Globus pallidus (tissue), 1 donor: Measurements from ENCODE around the gene ADAMTSL3.
A peak's percentile ranks its signal among the peaks of the same experiment; 100 is the strongest.

Source experiments
- DNase-seq: peaks from one replicate; pipeline ENCODE4 v3.0.0-alpha.2; 2015; ENCODE audit warnings: low spot score

The ADAMTSL3 gene

DNA sequence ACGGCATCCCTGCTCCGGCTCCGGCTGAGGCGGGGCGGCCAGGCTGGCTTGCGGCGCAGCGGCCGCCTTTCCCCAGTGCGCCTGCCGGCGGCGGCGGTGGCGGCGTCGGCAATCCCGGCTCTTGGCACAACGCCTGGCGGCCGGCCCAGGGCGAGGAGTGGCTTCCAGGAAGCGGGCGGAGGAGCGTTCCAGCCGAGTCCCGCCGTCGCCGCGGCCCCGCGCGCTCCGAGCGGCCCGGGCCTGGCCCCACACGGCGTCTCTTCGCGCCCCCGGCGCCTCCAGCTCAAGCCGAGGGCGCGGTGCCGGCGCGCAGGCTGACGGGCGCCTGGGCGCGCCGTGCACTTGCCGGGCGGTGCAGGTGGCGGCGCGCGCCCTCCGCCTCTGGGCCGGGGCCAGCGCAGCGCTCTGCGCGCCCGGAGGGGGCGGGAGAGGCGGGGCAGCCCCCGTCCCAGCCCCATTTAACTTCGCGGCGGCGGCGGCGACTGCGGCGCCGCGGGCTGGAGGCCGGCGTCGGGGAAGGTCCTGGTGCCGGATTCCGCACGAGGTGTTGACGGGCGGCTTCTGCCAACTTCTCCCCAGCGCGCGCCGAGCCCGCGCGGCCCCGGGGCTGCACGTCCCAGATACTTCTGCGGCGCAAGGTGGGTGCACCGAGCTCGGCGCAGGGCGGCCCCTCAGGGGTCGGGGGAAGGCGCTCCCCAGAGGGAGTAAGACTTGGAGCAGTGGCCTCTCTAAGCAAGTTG, at the start of gene ADAMTSL3:
TSS of gene ADAMTSL3 (plus strand) at position 485 of the 740 bp plus-strand sequence. CDS start 1,639 bp downstream, outside the sequence.
- DNase-seq, result peak; percentile 57

- no peak for DNase-seq
Measured at GRCh38 chr15:83604549-83604948, 49.4 kb upstream of the ADAMTSL3 start.

DNA sequence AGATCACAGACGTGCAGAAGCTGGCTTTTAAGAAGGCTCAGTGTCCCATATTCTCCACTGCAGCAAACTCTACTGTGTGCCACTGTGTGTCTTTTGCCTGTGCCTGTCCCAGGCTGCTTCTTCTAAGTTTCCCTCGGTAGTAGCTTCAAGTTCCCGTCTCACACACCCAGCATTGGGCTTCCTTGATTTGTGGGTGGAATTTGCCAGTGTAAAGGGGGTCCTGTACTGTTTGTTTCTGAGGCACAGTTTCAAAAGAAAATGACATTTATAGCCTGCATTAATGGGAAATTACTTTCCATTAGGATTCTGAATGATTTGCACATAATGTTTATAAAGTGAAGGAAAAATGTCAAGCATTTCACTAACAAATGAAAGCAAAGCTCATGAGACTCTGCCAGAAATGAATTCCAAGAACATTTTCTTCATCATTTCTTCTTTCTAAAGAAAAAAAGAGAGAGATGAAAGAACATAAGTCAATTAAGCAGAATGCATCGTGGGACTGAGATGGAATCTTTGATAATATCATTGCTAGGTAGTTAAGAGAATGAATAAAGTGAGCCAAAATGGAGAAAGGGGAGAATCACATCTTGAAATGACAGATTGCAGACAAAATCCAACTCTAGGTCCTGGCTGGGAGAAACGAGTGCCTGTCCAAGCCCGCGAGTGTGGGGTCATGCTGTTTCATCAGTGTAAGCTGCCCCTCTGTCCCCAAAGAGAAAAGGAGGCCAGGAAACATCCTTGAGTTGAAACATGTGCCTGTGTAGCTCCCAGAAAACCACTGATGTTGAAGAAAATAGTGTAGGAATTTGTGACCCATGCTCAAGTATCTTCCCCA, 48.6 kb upstream of the ADAMTSL3 start:
- DNase-seq, result no peak

- DNase-seq, result no peak
Measured at GRCh38 chr15:83610132-83610531, 43.8 kb upstream of the ADAMTSL3 start.

- no peak for DNase-seq
Measured at GRCh38 chr15:83610901-83611685, 42.8 kb upstream of the ADAMTSL3 start.

DNA sequence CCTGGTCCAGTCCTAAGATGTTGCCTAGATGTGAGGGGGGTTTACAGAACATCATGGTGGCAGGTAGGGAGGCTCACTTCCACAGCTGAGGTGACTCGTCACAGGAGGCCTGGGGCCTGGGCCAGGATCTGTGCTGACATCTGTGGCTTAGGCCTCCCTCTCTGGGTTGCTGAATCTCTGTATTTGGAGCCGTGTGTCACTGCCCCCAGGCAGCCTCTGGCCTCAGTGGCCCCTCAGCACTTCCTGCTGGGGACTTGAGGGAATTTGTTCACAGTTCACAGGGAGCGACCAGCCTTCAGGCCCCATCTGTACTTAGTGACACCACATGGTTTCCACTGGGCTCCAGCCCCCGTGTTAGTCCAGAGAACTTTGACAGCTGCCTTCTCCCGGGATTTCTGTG, 41.7 kb upstream of the ADAMTSL3 start:
- no peak for DNase-seq

- peak; percentile 45 for DNase-seq
Measured at GRCh38 chr15:83612898-83613635, 40.9 kb upstream of the ADAMTSL3 start.

DNA sequence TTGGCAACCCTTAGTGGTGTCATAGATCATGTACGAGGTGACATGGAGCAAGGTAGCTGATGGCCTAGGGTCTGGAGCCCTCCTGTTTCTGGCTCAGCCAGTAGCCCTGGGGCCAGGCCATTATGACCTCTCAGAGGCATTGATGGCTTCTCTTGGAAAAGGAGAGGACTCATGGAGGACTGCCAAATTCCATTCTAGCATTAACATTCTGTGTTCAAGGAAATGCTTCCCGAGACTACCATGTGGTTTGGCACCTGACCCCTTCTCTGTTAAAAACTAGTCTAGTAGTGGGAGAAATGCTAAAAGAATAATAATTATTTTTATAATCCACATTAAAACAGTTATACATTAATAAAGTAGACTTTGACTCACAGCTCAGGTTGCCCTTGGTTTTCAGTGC, 40.2 kb upstream of the ADAMTSL3 start:
- DNase-seq, result peak; percentile 43

DNA sequence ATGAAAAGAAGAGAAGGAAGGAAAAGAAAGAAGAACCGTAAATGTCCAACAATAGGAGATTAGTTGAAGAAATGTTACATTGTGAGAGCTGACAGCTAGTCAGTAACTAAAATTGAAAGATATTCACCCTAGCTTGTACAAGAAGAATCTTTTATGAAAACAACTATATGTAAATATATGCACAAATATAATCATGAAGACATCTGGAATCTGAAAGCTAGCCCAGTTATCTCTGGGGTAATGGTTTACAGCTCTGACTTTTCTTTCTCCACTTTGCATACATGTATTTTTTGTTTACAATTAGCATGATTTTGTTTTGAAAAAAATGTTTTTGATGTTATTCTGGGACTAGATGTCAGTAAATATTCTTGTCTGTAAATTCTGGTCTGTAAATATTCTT, 37.1 kb upstream of the ADAMTSL3 start:
- DNase-seq, result no peak

DNA sequence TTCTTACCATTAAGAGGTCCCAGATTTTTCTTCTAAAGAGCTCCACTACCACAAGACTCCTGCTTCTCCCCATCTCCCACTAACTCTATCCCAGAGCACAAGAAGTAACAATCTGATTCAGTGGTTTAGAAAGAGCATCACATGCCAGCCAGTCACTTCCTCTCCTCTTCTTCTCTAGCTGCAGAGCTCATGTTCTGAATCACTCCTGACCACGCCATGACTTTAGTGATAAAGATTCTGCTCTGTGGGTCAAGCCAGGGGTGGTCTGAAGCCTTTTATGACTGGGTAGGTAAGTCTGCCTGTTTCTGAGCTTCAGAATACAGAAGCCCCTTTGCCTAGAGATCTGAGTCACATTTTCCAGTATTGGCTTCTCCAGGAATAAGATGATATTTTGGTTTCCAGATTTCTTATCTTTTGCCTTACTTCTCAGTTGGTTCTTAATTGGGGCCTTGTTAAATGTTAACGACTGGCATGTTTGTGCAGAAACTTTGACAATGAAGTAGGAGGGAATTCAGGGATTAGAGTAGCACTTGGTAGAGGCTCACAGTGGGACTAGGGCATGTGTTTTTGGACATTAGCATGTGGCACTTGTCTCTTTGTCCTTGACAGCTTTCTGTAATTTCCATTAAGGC, 27.6 kb upstream of the ADAMTSL3 start:
- no peak for DNase-seq

- DNase-seq, result no peak
Measured at GRCh38 chr15:83631534-83631933, 22.4 kb upstream of the ADAMTSL3 start.

DNA sequence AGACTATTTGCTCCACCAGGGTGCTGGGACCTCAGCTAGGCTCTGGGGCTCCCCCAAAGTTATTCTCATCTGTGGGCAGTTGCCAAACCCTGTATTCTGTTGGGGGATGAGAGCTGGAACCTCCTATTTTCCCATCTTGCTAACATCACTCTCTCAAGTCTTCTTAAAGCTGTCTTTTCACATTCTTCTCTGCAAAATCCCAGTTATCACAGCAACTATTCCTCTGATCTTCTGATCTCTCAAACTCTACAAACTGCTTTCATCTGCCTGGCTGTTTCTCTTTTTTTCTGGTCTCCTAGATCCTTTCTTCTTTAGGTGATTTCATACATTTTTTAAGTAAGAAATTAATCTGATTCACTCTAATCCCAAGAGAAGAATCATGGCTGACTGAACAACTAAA, 10.7 kb upstream of the ADAMTSL3 start:
- no peak for DNase-seq

DNA sequence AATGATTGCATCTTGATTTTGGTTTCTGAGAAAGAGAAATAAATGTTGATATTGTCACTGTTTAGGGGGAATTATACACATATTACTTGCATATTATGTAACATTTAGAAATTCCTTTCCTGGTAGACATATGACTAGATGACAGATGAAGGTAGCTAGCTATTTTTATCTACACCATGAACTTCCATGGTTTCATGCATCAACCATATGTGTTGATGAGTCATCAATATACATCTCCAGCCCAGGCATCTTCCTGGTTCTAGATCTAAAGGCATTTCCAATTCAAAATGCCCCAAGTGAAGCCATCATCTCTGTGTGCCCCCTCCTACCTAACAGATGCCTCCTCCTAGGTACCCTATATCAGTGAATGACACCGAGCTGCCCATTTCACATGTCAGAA, 9.5 kb upstream of the ADAMTSL3 start:
- no peak for DNase-seq

DNA sequence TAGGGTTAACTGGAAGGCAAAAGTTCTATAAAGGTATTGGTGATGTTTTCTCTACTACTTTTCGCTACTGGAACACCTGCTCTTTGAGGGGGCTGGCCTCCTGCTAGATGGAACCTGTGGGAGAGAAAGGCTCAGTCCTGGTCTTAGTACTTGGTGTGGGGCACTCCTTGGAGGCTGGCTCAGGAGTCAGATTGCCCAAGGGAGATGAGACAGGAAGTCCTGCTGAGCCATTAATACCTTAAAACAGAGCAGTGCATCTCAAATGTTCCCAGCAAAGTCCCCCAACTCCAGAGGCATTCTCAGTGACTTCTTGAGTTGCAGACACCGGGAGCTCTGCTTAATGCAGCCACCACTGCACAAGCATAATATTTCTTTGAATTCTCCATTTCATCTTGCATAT, 3.1 kb upstream of the ADAMTSL3 start:
- DNase-seq, result no peak

- DNase-seq, result no peak
Measured at GRCh38 chr15:83651541-83651940, 2.4 kb upstream of the ADAMTSL3 start.

- DNase-seq, result no peak
Measured at GRCh38 chr15:83652626-83653204, 1.2 kb upstream of the ADAMTSL3 start.

GRCh38 chr15:83653288-83653638, 660 bp upstream of the ADAMTSL3 start:
- no peak for DNase-seq

GRCh38 chr15:83654379-83655236, 685 bp downstream of the ADAMTSL3 start:
- DNase-seq, result no peak

GRCh38 chr15:83655237-83655616, 1.3 kb downstream of the ADAMTSL3 start:
- no peak for DNase-seq

GRCh38 chr15:83656192-83656591, 2.3 kb downstream of the ADAMTSL3 start:
- DNase-seq, result no peak
